Upper lobe of left lung (tissue), 4 donors: Measurements from ENCODE around the gene MXRA8.

Experiments
- POLR2A ChIP-seq, 4 donors: fragments of 450-650 bp; IDR thresholded peaks; one replicate each; pipeline ENCODE4 v1.5.1; 2016 to 2017; ENCODE audit warnings: antibody characterized with exemption in 4 of 4, mild to moderate bottlenecking in 2 of 4
- POLR2AphosphoS5 ChIP-seq, 2 donors: sonication (generic); formaldehyde crosslinking; IDR thresholded peaks; one replicate each; pipeline ENCODE4 v1.5.1; 2017; ENCODE audit warnings: antibody characterized with exemption in 2 of 2
- TF ChIP-seq, protein P1 (sequence below), 6 experiments: fragments of 450-650 bp in 4 of 6; fragments of 200-600 bp in 2 of 6; sonication (generic) in 2 of 6; IDR thresholded peaks; one replicate each; pipeline ENCODE4 v1.5.1; 2016 to 2019; ENCODE audit warnings: antibody characterized with exemption in 6 of 6

DNA sequence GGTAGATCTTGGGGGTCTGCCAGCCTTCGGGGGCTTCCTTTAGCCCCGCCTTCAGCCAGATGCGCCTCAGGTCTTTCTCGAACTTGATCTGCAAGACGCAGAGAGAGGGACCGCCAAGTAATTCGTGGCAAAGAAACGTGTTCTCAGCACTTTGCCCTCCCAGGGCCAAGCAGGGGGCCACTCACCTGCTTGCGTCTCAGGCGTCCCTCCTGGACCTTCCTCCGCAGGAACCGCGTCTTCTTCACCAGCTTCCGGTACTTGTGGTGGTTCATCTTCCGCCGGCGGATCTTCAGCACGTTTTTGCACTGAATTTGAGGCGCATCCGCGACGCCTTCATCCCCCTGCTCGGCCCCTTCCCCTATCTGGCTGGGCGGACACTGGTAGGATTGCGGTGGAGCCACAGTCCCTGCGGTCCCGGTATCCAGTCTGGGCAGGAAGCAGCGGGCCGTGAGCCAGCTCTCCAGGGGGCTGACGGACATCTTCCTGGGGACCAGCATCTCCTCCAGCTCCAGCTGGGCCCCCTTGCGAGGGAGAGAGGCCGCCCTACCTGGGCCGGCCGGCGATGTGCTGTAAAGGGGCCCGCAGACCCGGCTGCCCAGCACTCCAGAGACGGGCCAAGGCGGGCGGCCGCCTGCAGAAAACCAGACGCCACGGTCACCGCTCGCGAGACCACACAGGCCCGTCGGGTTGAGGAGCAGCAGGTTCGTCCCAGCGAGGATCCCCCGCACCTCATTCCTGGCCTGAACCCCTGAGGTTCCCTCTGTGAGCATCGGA is 15.6 kb upstream of the MXRA8 start:
- no peak for TF ChIP-seq POLR2A (IDR thresholded peaks at IDR 0.05)
- TF ChIP-seq, protein P1, sequence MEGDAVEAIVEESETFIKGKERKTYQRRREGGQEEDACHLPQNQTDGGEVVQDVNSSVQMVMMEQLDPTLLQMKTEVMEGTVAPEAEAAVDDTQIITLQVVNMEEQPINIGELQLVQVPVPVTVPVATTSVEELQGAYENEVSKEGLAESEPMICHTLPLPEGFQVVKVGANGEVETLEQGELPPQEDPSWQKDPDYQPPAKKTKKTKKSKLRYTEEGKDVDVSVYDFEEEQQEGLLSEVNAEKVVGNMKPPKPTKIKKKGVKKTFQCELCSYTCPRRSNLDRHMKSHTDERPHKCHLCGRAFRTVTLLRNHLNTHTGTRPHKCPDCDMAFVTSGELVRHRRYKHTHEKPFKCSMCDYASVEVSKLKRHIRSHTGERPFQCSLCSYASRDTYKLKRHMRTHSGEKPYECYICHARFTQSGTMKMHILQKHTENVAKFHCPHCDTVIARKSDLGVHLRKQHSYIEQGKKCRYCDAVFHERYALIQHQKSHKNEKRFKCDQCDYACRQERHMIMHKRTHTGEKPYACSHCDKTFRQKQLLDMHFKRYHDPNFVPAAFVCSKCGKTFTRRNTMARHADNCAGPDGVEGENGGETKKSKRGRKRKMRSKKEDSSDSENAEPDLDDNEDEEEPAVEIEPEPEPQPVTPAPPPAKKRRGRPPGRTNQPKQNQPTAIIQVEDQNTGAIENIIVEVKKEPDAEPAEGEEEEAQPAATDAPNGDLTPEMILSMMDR (IDR thresholded peaks at IDR 0.05) = no peak
- no peak for TF ChIP-seq POLR2AphosphoS5 (IDR thresholded peaks at IDR 0.05)
